Fibroblast of skin of right quadriceps (primary cell): ENCODE results near the gene OCIAD1.
A peak's percentile ranks its signal among the peaks of the same experiment; 100 is the strongest.
"Not testable (repeated sequence)": the region's sequence is repeated elsewhere in the genome, so short reads cannot be mapped to it uniquely, and the experiment has no call there.

ENCODE experiments used
- DNase-seq: peaks from one replicate; pipeline ENCODE4 v3.0.0-alpha.2; 2013

The OCIAD1 gene, protein sequence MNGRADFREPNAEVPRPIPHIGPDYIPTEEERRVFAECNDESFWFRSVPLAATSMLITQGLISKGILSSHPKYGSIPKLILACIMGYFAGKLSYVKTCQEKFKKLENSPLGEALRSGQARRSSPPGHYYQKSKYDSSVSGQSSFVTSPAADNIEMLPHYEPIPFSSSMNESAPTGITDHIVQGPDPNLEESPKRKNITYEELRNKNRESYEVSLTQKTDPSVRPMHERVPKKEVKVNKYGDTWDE

DNA sequence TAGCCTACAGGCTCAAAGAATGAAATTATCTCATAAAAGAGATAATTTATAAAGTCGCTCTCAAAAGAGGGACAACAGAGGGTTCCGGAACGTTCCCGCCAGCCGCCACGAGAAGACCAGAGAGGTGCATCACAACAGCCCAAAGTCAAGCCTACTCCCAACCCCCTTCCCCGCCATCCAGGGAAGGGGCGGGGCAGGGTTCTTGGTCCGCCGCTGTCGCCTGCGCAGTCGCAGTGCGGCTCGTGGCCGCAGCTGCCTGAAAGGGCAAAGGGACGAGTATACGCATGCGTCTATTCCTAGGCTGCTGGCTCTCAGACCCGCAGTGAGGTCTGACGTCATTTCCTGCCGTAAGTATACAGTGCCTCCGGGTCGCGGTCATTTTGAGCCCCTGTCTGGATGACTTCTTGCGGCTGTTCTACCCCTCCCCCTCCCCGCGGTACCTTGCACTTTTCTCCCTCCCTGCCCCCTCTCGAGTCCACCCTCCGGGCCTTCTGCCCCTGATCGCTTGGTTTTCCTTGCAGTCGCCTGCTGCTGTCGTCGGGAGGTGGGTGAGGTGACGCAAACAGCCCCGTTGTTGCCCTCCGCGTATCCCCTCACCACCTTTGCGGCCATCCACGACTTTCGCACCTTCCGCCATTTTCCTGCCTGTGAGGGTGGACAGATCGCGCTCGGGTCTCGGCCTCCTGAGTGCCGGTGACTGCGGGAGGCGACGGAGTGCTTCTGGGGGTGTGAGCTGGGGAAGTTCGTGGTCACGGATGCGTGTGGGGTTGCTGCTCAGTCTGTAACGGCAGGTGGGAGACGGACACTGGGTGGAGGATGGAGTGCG lies at the start of gene OCIAD1:
TSS of gene OCIAD1 (plus strand) at position 383 of the 826 bp plus-strand sequence. CDS start 1,537 bp downstream, outside the sequence.
- DNase-seq, result peak; percentile 99

GRCh38 chr4:48781968-48782367 lies 48.9 kb upstream of the OCIAD1 start:
- no peak for DNase-seq

GRCh38 chr4:48785302-48785701 lies 45.6 kb upstream of the OCIAD1 start:
- DNase-seq, result no peak

DNA sequence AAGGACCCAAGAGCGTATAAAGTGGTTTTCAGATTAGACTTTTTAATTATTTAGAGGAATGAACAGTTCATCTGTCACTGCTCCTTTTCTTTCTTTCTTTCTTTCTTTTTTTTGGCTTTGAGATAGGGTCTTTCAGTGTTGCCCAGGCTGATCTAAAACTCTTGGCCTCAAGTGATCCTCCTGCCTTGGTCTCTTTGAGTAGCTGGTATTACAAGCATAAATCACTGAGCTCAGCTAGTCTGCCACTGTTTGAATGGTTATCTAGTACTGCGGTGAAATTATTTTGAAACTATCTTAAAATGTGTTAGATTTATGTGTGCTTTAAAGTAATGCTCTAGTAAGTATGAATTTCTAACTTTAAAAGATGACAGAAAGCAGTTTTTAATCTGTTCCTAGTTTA lies 44.3 kb upstream of the OCIAD1 start:
- DNase-seq, result no peak

- DNase-seq, result no peak
Measured at GRCh38 chr4:48787056-48787455, 43.8 kb upstream of the OCIAD1 start.

DNA sequence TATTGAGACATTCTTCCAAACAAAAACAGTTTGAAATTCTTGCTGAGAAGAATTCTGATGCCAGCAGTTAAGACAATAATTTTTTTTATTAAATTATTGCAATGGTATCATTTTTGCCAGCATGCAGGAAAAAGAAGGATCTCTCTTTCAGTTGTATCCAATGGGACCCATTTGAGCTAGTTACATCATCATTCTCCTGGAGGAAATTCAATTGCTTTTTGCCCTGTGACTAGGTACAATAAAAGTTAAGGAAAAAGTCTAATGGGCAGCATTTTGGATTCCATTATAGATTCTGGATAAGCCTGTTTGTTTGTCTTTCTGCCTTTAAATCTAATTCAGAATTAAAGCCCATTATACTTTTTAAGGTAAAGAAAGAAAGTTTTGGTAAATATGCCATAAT lies 40.3 kb upstream of the OCIAD1 start:
- DNase-seq, result no peak

- no peak for DNase-seq
Measured at GRCh38 chr4:48791313-48791712, 39.6 kb upstream of the OCIAD1 start.

- DNase-seq, result peak; percentile 26
Measured at GRCh38 chr4:48792348-48793006, 38.4 kb upstream of the OCIAD1 start.

DNA sequence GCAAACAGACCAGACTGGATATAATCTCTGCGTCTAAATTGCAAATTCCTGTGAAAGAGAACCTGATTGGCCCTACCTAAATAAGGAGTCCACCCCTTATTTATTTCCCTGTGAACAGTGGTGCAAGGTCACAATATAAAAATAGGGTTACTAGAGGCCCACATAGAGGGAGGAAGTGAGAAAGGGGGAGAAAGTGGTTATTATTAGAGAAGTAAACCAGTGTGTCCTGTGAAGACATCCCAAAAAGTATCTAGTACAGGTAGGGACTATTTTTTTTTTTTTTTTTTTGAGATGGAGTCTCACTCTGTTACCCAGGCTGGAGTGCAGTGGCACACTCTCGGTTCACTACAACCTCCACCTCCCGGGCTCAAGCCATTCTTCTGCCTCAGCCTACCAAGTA lies 35.8 kb upstream of the OCIAD1 start:
- DNase-seq, result no peak

- DNase-seq, result no peak
Measured at GRCh38 chr4:48796191-48796926, 34.5 kb upstream of the OCIAD1 start.

DNA sequence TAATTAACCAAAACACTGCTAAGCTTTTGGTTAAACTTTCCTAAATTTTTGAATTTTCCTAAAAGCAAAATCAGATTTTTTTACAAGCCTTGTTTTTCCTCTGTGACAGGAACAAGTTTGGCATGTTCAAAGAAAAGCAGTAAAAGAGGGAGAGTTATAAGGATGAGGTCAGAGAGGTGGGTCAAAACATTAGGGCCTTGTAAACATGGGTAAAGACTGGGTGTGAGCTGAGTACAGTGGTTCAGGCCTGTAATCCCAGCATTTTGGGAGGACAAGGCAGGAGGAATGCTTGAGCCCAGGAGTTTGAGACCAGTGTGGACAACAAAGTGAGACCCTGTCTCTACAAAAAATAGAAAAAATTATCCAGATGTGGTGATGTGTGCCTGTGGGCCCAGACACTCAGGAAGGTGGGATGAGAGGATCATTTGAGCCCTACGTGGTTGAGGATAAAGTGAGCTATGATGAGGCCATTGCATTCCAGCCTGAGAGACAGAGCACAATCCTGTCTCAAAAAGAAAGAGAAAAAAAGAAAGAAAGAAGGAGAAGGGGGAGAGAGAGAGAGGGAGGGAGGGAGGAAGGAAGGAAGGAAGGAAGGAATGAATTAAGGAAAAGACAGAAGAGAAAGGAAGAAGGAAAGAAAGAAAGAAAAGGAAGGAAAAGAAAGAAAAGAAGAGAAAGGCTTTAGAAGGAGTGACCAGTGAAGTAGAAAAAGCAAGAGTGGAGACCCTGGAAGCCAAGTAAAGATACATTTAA lies 33.8 kb upstream of the OCIAD1 start:
- DNase-seq, result no peak

- DNase-seq, result no peak
Measured at GRCh38 chr4:48798117-48798516, 32.8 kb upstream of the OCIAD1 start.

DNA sequence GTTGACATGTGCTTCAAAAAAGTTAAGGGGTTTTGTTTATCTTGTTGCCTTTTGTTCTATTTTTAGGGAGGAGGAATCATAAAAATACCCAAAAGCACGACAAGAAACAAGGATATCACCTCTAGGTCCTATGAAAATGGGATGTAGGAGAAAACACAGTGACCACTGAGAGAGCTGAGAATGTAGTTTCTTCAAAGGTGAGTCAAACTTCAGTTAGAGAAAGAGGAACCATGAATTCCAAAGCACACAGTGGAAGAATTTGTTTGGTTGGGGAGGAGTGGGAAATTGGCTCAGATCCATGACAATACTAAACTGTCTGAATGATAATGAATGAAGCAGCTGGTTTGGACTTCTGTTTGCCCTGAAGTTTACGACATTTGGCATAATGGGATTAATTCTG lies 31.7 kb upstream of the OCIAD1 start:
- no peak for DNase-seq

- DNase-seq, result not testable (repeated sequence)
Measured at GRCh38 chr4:48800155-48800554, 30.7 kb upstream of the OCIAD1 start.

DNA sequence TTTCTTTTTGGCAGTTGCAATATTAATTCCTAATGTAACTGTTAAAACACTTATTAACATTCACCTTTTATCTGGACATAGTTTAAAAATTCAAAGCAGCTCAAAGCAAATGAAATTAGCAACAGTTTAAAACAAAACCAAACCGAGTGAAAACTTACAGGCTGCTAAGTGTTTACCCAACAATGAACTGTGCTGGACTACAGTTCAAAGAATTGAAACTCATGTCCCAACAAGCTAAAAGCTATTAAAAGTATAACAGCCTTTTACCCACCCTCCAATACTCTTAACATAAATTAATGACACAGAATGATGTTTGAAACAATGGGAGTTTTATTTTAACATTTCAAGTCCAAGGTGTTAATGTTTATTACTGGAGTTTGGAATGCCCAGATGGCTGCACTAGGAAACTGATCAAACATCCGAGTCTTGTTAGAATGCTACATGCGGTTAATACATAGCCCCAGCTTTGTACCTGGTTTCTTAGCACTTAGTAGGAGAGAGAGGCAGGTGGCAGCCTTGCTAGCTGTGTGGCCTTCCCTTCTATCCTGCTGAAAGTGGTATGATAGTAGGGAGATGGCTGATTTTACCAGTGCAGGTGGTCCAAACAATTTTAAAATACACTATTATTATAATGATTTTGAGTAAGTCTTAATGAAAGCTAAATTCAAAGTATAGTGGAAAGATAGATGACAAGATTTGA lies 29.7 kb upstream of the OCIAD1 start:
- no peak for DNase-seq

DNA sequence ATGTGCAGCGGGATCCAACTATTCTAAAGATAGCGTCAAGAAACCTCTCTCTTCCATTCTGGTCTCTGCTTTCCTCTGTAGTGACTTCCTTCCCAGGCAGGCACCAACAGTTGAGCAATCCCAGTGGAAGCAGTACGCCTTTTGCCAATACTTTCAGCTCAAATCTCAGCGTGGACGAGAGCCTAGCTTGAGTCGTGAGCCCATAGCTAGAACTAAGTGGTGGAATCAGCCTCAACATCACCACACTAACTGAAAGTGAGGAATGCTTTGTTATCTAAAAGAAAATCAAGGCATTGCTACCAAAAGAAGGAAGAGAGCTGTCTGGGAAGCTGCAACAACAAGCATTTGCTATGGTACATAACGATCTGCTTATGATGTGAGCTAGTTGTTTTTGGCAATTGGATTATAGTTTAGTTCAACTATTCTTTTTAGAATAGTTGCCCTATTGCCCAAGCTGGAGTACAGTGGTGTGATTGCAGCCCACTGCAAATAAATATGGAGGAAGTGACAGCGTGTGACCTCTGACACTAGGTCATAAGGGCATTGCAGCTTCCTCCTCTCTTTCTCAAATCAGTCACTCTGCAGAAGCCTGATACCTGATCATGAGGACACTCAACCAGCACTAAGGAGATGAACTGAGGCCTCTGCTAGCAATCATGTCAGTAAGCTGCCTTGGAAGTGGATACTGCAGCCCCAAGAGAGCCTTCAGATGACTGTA lies 26.1 kb upstream of the OCIAD1 start:
- DNase-seq, result no peak

- DNase-seq, result no peak
Measured at GRCh38 chr4:48812866-48813265, 18.0 kb upstream of the OCIAD1 start.

GRCh38 chr4:48813964-48814363 lies 16.9 kb upstream of the OCIAD1 start:
- no peak for DNase-seq

GRCh38 chr4:48815483-48815882 lies 15.4 kb upstream of the OCIAD1 start:
- DNase-seq, result no peak

DNA sequence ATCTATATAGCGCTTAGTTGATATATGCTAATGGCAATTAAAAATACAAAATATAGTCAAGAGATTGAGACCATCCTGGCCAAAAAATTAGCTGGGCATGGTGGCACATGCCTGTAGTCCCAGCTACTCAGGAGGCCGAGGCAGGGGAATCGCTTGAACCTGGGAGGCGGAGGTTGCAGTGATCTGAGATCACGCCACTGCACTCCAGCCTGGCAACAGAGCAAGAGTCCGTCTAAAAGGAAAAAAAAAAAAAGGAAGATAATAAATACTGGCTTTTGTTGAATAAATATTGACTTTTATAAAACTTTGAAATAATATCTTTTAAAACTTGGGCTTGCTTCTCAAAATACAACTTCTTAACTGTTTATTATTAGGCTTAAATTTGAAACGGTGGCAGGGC lies 14.6 kb upstream of the OCIAD1 start:
- DNase-seq, result not testable (repeated sequence)

- no peak for DNase-seq
Measured at GRCh38 chr4:48816971-48817370, 13.9 kb upstream of the OCIAD1 start.
